Thyroid gland (tissue), 4 donors: ENCODE data around the gene RNF123.

ENCODE experiments used
- POLR2A ChIP-seq, 2 donors: fragments of 450-650 bp; IDR thresholded peaks; one replicate each; pipeline ENCODE4 v1.6.1; 2017; ENCODE audit warnings: antibody characterized with exemption in 2 of 2, mild to moderate bottlenecking in 2 of 2, moderate library complexity in 1 of 2
- TF ChIP-seq, protein P1 (sequence below), 6 experiments: fragments of 200-600 bp in 3 of 6; fragments of 450-650 bp in 3 of 6; sonication (generic) in 3 of 6; IDR thresholded peaks; one replicate each; pipeline ENCODE4 v1.5.1; 2016 to 2019; ENCODE audit warnings: antibody characterized with exemption in 6 of 6, mild to moderate bottlenecking in 2 of 6, inconsistent platforms in 1 of 6, moderate library complexity in 1 of 6

- TF ChIP-seq, protein P1, sequence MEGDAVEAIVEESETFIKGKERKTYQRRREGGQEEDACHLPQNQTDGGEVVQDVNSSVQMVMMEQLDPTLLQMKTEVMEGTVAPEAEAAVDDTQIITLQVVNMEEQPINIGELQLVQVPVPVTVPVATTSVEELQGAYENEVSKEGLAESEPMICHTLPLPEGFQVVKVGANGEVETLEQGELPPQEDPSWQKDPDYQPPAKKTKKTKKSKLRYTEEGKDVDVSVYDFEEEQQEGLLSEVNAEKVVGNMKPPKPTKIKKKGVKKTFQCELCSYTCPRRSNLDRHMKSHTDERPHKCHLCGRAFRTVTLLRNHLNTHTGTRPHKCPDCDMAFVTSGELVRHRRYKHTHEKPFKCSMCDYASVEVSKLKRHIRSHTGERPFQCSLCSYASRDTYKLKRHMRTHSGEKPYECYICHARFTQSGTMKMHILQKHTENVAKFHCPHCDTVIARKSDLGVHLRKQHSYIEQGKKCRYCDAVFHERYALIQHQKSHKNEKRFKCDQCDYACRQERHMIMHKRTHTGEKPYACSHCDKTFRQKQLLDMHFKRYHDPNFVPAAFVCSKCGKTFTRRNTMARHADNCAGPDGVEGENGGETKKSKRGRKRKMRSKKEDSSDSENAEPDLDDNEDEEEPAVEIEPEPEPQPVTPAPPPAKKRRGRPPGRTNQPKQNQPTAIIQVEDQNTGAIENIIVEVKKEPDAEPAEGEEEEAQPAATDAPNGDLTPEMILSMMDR (IDR thresholded peaks at IDR 0.05), result no peak
- TF ChIP-seq POLR2A (IDR thresholded peaks at IDR 0.05), result no peak
Observed at GRCh38 chr3:49759226-49759625, 69.9 kb downstream of the RNF123 start.
